Prostate gland (tissue), 2 donors: ENCODE measurements around the gene NUDT7. TPM values are rescaled to one million over a fixed set of nuclear protein-coding genes. Genes with fewer than 3 reads are reported as not detected.

Source experiments
- DNase-seq: peaks from one replicate; pipeline ENCODE4 v3.0.0-alpha.2; 2019; ENCODE audit warnings: low spot score
- H3K27ac ChIP-seq, 2 donors: fragments of 200-600 bp; sonication (generic); 2 replicates each; pipeline ENCODE4 v1.5.1; 2017 to 2019
- H3K27me3 ChIP-seq: fragments of 200-600 bp; sonication (generic); replicated peaks from 2 replicates; pipeline ENCODE4 v1.5.1; 2019; ENCODE audit not compliant: insufficient read depth
- H3K36me3 ChIP-seq, 2 donors: fragments of 200-600 bp; sonication (generic); 1 replicate in 1 of 2; 2 replicates in 1 of 2; pipeline versions ENCODE4 v1.5.1 to v1.8.1; 2017 to 2019
- H3K4me1 ChIP-seq: fragments of 200-600 bp; sonication (generic); replicated peaks from 2 replicates; pipeline ENCODE4 v1.5.1; 2019
- H3K4me3 ChIP-seq, 2 donors: fragments of 200-600 bp; sonication (generic); 2 replicates each; pipeline ENCODE4 v1.5.1; 2017 to 2019
- H3K9me3 ChIP-seq: fragments of 200-600 bp; sonication (generic); 2 replicates; pipeline ENCODE4 v1.5.1; 2017
- POLR2A ChIP-seq: fragments of 450-650 bp; IDR thresholded peaks from one replicate; pipeline ENCODE4 v1.6.1; 2016; ENCODE audit warnings: antibody characterized with exemption, mild to moderate bottlenecking
- POLR2AphosphoS5 ChIP-seq: sonication (generic); formaldehyde crosslinking; IDR thresholded peaks from one replicate; pipeline ENCODE4 v1.6.1; 2017; ENCODE audit warnings: antibody characterized with exemption
- whole genome bisulfite sequencing: methylation state at CpG from one replicate; pipeline ENCODE4 v1.1.5; 2018; 5-methylcytosine and 5-hydroxymethylcytosine counted together
- intact Hi-C: fragments of 100-400 bp; cut with DNase I; formaldehyde crosslinking; loops from one replicate; pipeline ENCODE4 v1.14.2; 2022
- total RNA-seq, 2 donors: library from RNA; depleted of rRNA; stranded (reverse); fragments of >200 nt; gene quantifications; one replicate each; pipeline ENCODE4 v1.1.0, GENCODE V29; 2016
- TF ChIP-seq, protein P1 (sequence below), 4 experiments: fragments of 200-600 bp in 2 of 4; fragments of 450-650 bp in 2 of 4; sonication (generic) in 2 of 4; IDR thresholded peaks; 1 replicate in 3 of 4; 2 replicates in 1 of 4; pipeline ENCODE4 v1.5.1; 2016 to 2019; ENCODE audit warnings: antibody characterized with exemption in 4 of 4, mild to moderate bottlenecking in 2 of 4, moderate library complexity in 2 of 4

The NUDT7 gene
- total RNA-seq, 2 donors from 2014 or later = 18.7 to 20.0 TPM

DNA sequence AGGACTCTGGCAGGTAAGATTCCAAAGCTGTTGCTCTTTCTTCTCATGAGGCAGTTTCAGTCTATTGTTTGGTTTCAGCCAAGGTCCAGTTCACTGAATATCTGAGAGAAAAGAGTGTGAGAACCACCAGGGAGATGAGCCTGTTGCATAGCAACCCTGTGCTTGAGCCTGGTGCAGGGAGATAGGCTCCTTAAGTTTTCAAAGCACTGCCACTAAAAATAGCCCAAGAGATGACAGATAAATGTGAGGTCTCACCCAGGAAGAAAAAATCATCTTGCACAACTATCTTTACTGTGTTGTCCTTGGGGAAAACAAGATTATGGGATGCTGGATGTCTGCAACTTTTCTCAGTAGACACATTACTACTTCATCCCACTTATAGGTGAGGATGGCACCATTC lies 26.2 kb upstream of the NUDT7 start:
- no peaks in the 10 kb centered on the region for H3K36me3 ChIP-seq

DNA sequence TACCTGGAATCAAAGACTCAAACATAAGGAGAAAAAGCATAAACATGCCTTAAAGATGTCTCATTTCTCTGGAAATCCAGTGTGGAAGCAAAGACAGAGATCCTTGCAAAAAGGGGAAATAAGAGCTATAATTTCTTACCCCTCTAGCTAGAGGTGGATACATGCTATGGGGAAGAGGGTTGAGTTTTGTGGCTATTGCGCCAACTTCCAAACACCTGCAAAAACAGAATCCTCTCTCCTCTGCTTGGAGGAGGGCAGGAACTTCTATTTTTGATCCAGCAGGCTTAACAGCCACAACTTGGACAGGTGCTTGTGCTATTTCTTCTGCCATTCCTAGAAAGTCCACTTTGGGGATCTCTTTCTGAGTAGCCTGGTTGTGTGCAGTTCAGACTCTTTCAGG lies 21.5 kb upstream of the NUDT7 start:
- no peaks in the 10 kb centered on the region for H3K4me1 ChIP-seq
- intact Hi-C loops = no loop called here
- H3K27me3 ChIP-seq = no peaks in the 10 kb centered on the region
- DNase-seq = no peak
- H3K27ac ChIP-seq = no peak overlapping the region
- WGBS = 95% methylated on average over 1 of the region's 1 CpG
- H3K9me3 ChIP-seq = no peaks in the 10 kb centered on the region
- no peaks in the 10 kb centered on the region for H3K36me3 ChIP-seq
- H3K4me3 ChIP-seq = no peak overlapping the region
- no peak for TF ChIP-seq POLR2AphosphoS5
- TF ChIP-seq, protein P1, sequence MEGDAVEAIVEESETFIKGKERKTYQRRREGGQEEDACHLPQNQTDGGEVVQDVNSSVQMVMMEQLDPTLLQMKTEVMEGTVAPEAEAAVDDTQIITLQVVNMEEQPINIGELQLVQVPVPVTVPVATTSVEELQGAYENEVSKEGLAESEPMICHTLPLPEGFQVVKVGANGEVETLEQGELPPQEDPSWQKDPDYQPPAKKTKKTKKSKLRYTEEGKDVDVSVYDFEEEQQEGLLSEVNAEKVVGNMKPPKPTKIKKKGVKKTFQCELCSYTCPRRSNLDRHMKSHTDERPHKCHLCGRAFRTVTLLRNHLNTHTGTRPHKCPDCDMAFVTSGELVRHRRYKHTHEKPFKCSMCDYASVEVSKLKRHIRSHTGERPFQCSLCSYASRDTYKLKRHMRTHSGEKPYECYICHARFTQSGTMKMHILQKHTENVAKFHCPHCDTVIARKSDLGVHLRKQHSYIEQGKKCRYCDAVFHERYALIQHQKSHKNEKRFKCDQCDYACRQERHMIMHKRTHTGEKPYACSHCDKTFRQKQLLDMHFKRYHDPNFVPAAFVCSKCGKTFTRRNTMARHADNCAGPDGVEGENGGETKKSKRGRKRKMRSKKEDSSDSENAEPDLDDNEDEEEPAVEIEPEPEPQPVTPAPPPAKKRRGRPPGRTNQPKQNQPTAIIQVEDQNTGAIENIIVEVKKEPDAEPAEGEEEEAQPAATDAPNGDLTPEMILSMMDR (IDR thresholded peaks at IDR 0.05) = no peak
- no peak for TF ChIP-seq POLR2A

More for the DNA sequence above, 26.2 kb upstream of the NUDT7 start:
- no peak for TF ChIP-seq POLR2AphosphoS5
- no peak for TF ChIP-seq POLR2A
- TF ChIP-seq, protein P1 (IDR thresholded peaks at IDR 0.05) = no peak
- no peaks in the 10 kb centered on the region for H3K9me3 ChIP-seq
- no peaks in the 10 kb centered on the region for H3K27me3 ChIP-seq
- H3K27ac ChIP-seq = no peak overlapping the region
- no peak for DNase-seq
- no peak overlapping the region for H3K4me3 ChIP-seq
- intact Hi-C loops = no loop called here
- H3K4me1 ChIP-seq = no peaks in the 10 kb centered on the region

DNA sequence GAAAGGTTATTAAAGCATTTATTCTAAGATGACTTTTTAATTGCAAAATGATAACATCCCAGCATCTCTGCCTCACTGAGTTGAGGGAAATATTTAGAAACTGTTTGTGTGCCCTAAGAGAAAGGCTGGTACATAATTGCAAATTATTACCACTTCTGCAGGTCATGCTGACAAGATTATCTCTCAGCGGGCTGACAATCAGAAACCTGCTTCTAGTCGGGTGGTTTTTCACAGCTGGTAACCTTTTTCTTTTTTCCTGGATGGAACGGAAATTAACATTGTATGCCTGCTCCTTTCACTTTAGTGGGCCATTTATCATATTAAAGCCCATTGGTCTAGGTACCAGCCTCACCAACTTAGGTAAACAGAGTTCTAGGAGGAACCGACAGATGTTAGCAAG lies 17.0 kb upstream of the NUDT7 start:
- 80% methylated on average over 4 of the region's 4 CpGs for WGBS
- H3K36me3 ChIP-seq = no peaks in the 10 kb centered on the region
- intact Hi-C loops = no loop called here

DNA sequence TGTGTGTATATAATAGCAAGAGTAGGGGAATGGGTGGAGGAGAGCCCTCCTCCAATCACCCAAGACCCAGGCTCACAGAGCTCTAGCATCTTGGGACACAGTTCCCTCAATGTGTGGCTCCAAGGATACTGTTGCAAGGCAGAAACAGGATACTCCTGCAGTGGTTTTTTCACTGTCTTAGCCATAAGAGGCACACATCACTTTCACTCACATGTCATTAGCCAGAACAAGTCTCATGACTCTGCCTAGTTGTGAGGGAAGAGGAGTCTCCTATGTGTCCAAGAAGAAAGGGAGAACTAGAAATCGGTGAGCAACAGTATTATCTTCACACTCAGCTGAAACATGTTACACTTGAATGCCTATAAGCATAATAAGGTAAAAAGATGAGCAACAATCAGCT lies 11.1 kb upstream of the NUDT7 start:
- TF ChIP-seq POLR2A (no peak), POLR2AphosphoS5 (no peak)
- TF ChIP-seq, protein P1 (IDR thresholded peaks at IDR 0.05) = no peak
- 83% methylated on average over 1 of the region's 1 CpG for WGBS
- intact Hi-C loops = no loop called here
- H3K9me3 ChIP-seq = no peaks in the 10 kb centered on the region
- no peaks in the 10 kb centered on the region for H3K27me3 ChIP-seq
- no peaks in the 10 kb centered on the region for H3K4me1 ChIP-seq
- no peak overlapping the region for H3K4me3 ChIP-seq
- no peaks in the 10 kb centered on the region for H3K36me3 ChIP-seq
- H3K27ac ChIP-seq = no peak overlapping the region
- no peak for DNase-seq

More for the DNA sequence above, 17.0 kb upstream of the NUDT7 start:
- Histone ChIP-seq H3K9me3 (no peaks in the 10 kb centered on the region), H3K27me3 (no peaks in the 10 kb centered on the region), H3K4me1 (no peaks in the 10 kb centered on the region), H3K4me3 (no peak overlapping the region), H3K27ac (no peak overlapping the region)
- DNase-seq = no peak
- TF ChIP-seq POLR2A = no peak
- TF ChIP-seq, protein P1 (IDR thresholded peaks at IDR 0.05) = no peak
- TF ChIP-seq POLR2AphosphoS5 = no peak

DNA sequence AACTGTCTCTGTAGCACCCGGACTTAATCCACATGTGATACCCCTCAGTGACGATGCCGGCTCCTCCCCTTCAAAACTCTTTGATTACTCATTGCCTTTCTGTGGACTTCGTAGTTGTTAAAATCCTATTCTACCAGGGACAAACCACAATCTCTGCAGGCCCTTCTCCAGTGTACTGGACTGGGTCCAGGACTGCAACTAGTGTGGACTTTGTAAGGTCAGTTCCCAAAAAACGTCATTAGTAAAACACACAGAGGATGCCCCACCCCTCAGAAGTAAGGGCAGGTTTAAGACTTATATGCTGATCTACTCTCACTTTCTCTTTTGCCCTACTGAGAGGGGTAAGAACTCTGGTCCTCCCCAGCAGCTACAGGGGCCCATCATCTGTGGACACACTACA lies 10.5 kb upstream of the NUDT7 start:
- H3K36me3 ChIP-seq = no peaks in the 10 kb centered on the region
- no peak for DNase-seq
- no peaks in the 10 kb centered on the region for H3K27me3 ChIP-seq
- no peaks in the 10 kb centered on the region for H3K9me3 ChIP-seq
- H3K27ac ChIP-seq = no peak overlapping the region
- intact Hi-C loops = no loop called here
- no peaks in the 10 kb centered on the region for H3K4me1 ChIP-seq
- TF ChIP-seq POLR2AphosphoS5 (no peak), POLR2A (no peak)
- TF ChIP-seq, protein P1 (IDR thresholded peaks at IDR 0.05) = no peak
- 44% methylated on average over 5 of the region's 5 CpGs for WGBS
- no peak overlapping the region for H3K4me3 ChIP-seq
